ENCODE measurements around the gene ZCCHC24.

The ZCCHC24 gene

GRCh38 chr10:79435271-79436065, 10.0 kb downstream of the ZCCHC24 start:
- peak; percentile 45 for DNase-seq (ENCODE audit: low read depth)
- TF ChIP-seq, protein P1, sequence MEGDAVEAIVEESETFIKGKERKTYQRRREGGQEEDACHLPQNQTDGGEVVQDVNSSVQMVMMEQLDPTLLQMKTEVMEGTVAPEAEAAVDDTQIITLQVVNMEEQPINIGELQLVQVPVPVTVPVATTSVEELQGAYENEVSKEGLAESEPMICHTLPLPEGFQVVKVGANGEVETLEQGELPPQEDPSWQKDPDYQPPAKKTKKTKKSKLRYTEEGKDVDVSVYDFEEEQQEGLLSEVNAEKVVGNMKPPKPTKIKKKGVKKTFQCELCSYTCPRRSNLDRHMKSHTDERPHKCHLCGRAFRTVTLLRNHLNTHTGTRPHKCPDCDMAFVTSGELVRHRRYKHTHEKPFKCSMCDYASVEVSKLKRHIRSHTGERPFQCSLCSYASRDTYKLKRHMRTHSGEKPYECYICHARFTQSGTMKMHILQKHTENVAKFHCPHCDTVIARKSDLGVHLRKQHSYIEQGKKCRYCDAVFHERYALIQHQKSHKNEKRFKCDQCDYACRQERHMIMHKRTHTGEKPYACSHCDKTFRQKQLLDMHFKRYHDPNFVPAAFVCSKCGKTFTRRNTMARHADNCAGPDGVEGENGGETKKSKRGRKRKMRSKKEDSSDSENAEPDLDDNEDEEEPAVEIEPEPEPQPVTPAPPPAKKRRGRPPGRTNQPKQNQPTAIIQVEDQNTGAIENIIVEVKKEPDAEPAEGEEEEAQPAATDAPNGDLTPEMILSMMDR (conservative IDR thresholded peaks at IDR 0.05; ENCODE audit: low read depth, low read length) = no peak
- peak overlapping the region; percentile 20 for H3K4me3 ChIP-seq (ENCODE audit: low read depth, low read length)

DNA sequence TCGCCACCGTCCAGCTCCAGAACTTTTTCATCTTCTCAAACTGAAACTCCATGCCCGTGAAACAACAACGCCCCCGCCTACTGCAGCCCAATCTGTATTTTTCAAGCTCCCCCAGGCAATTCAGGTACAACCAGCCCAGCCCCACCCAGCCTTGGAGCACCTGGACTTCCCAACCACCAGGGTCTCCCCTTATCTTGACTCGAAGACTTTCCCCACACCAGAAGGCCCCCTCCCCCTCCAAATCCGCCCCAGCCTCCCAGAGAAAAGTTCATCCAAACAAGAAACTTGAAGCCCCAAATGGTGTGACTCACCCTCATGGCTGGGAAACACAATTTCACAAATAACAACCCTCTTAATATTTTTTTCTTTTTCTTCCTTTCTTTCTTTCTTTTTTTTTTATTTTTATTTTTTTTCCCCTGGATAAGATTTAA, 10.6 kb downstream of the ZCCHC24 start:
- TF ChIP-seq, protein P1 (conservative IDR thresholded peaks at IDR 0.05; ENCODE audit: low read depth, low read length) = no peak
- peak overlapping the region; percentile 17 for H3K4me3 ChIP-seq (ENCODE audit: low read depth, low read length)
- DNase-seq (ENCODE audit: low read depth) = peak; percentile 89

DNA sequence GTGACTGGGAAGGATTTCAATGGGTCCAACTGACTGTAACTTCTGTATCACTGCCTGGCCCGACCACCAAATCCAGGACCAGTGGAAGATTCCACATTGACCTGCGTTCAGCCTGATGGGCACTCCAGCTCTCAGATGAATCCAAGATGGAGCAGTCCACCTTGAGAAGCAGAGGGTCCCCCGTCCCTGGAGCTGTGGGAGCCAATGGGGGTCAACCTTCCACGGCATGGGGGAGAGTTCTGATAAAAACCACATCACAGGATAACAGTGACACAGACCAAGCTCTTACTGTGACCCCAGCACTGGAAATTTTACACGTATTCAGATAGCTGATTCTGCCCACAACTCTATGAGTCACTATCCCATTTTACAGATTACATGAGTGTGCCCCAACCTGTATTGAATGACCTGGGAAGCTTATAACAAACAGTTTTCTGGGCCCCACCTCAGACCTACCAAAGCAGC, 11.2 kb downstream of the ZCCHC24 start:
- peak; percentile 45 for DNase-seq (ENCODE audit: low read depth)
- no peak overlapping the region for H3K4me3 ChIP-seq (ENCODE audit: low read depth, low read length)
- TF ChIP-seq, protein P1 (conservative IDR thresholded peaks at IDR 0.05; ENCODE audit: low read depth, low read length) = no peak

- TF ChIP-seq, protein P1 (conservative IDR thresholded peaks at IDR 0.05; ENCODE audit: low read depth, low read length) = no peak
- no peak overlapping the region for H3K4me3 ChIP-seq (ENCODE audit: low read depth, low read length)
- DNase-seq (ENCODE audit: low read depth) = peak; percentile 5
Measured at GRCh38 chr10:79433324-79434222, 11.9 kb downstream of the ZCCHC24 start.

DNA sequence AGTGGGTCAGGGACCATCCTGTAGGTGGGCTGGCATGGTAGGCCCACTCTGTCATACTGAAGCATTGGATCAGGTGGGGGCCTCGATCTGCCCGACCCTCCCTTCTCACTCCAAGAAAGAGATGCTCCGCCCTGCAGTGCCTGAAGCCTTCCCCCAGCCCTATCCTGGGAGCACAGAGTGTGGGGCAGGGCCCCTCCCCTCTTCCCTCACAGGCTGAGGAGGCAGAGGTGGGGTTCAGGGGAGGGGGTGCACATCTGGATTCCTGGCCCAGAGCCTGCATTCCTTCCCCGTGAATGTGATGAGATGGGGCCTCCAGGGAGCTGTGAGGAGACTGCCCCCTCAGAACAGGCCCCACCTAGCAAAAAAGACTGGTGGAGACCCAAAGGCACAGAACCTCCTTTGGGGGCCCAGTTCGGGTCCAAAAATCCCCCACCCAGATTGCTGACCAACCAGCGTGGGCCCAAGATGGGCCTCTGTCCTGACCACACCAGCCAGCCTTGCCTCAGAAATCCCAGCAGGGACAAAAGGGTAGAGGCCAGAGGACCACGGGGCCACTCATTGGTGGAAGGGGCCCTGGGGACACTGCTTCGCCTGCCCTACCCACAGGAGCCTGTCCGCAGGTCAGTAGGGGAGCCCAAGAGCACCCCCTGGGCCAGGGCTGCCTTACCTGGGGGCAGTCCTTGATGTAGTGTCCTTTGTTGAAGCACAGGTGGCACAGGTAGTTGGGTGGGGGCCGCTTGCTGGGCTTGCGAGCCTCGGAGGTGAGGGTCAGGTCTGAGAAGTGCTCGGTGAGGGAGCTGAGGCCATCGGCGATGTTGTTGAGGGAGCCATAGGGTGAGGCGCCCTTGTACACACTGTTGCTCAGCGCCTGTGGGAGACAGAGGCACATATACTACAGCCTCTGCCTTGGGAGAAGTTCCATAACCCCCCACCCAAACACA, 13.3 kb downstream of the ZCCHC24 start:
- DNase-seq (ENCODE audit: low read depth) = peak; percentile 57
- no peak overlapping the region for H3K4me3 ChIP-seq (ENCODE audit: low read depth, low read length)
- TF ChIP-seq, protein P1 (conservative IDR thresholded peaks at IDR 0.05; ENCODE audit: low read depth, low read length) = no peak

DNA sequence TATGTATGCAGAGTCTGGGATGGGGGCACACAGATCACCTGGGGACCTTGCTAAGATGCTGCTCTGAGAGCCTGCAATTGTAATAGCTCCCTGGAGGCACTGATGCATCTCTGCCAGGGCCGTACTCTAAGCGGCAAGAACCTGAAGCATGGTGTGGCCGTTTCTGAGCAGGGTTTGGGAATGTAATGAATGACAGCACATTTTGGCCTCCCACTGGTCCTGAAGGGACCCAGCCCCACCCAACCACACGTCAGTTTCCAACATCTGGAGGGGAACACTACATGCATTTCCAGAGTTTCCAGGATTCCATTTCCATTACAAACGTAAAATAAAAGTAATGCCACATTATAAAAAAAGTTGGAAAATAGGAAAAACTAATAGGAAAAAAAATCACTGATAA, 14.0 kb downstream of the ZCCHC24 start:
- no peak overlapping the region for H3K4me3 ChIP-seq (ENCODE audit: low read depth, low read length)
- TF ChIP-seq, protein P1 (conservative IDR thresholded peaks at IDR 0.05; ENCODE audit: low read depth, low read length) = no peak
- DNase-seq (ENCODE audit: low read depth) = peak; percentile 2

All from choroid plexus epithelial cell (primary cell).